Measurements from ENCODE around the gene SPATA31D1. TPM values are rescaled to one million over a fixed set of nuclear protein-coding genes. Genes with fewer than 3 reads are reported as not detected.

The SPATA31D1 gene
- total RNA-seq, 1 donor from 2014 or later = not detected

- no peaks in the 10 kb centered on the region for H3K36me3 ChIP-seq
- no peaks in the 10 kb centered on the region for H3K4me1 ChIP-seq
- peaks cover 12% of the 10 kb centered on the region for H3K9me3 ChIP-seq (replicated peaks)
- H3K27ac ChIP-seq (replicated peaks) = no peak overlapping the region
- TF ChIP-seq CTCF (IDR thresholded peaks at IDR 0.05; ENCODE audit: borderline replicate concordance) = no peak
- no peak for DNase-seq
- intact Hi-C loops (cut with micrococcal nuclease) = no loop called here
- H3K4me3 ChIP-seq = no peak overlapping the region
- H3K27me3 ChIP-seq (ENCODE audit: low read depth) = peaks cover 21% of the 10 kb centered on the region
Observed at GRCh38 chr9:81969971-81970370, 18.6 kb upstream of the SPATA31D1 start.

GRCh38 chr9:81971727-81972126 lies 16.8 kb upstream of the SPATA31D1 start:
- Histone ChIP-seq H3K27me3 (ENCODE audit: low read depth) (peaks cover 18% of the 10 kb centered on the region), H3K4me3 (no peak overlapping the region), H3K9me3 (replicated peaks) (peaks cover 13% of the 10 kb centered on the region), H3K27ac (replicated peaks) (no peak overlapping the region), H3K36me3 (no peaks in the 10 kb centered on the region), H3K4me1 (no peaks in the 10 kb centered on the region)
- no peak for DNase-seq
- no peak for TF ChIP-seq CTCF (IDR thresholded peaks at IDR 0.05; ENCODE audit: borderline replicate concordance)
- intact Hi-C loops (cut with micrococcal nuclease) = no loop called here

- TF ChIP-seq CTCF (IDR thresholded peaks at IDR 0.05; ENCODE audit: borderline replicate concordance) = no peak
- Histone ChIP-seq H3K36me3 (no peaks in the 10 kb centered on the region), H3K27ac (replicated peaks) (no peak overlapping the region), H3K9me3 (replicated peaks) (peaks cover 17% of the 10 kb centered on the region), H3K4me3 (no peak overlapping the region), H3K27me3 (ENCODE audit: low read depth) (no peaks in the 10 kb centered on the region), H3K4me1 (no peaks in the 10 kb centered on the region)
- intact Hi-C loops (cut with micrococcal nuclease) = no loop called here
- DNase-seq = no peak
Observed at GRCh38 chr9:81974764-81975163, 13.8 kb upstream of the SPATA31D1 start.

- DNase-seq = no peak
- H3K4me1 ChIP-seq = no peaks in the 10 kb centered on the region
- no peaks in the 10 kb centered on the region for H3K27me3 ChIP-seq (ENCODE audit: low read depth)
- no peak overlapping the region for H3K27ac ChIP-seq (replicated peaks)
- peaks cover 17% of the 10 kb centered on the region for H3K9me3 ChIP-seq (replicated peaks)
- no peaks in the 10 kb centered on the region for H3K36me3 ChIP-seq
- intact Hi-C loops (cut with micrococcal nuclease) = no loop called here
- no peak for TF ChIP-seq CTCF (IDR thresholded peaks at IDR 0.05; ENCODE audit: borderline replicate concordance)
- H3K4me3 ChIP-seq = no peak overlapping the region
Observed at GRCh38 chr9:81976351-81976750, 12.2 kb upstream of the SPATA31D1 start.

GRCh38 chr9:81979196-81979595 lies 9.4 kb upstream of the SPATA31D1 start:
- intact Hi-C loops (cut with micrococcal nuclease) = no loop called here
- no peak for TF ChIP-seq CTCF (IDR thresholded peaks at IDR 0.05; ENCODE audit: borderline replicate concordance)
- no peaks in the 10 kb centered on the region for H3K36me3 ChIP-seq

GRCh38 chr9:81980568-81980967 lies 8.0 kb upstream of the SPATA31D1 start:
- Histone ChIP-seq H3K4me3 (no peak overlapping the region), H3K36me3 (no peaks in the 10 kb centered on the region), H3K4me1 (no peaks in the 10 kb centered on the region), H3K9me3 (replicated peaks) (peaks cover 10% of the 10 kb centered on the region), H3K27me3 (ENCODE audit: low read depth) (peaks cover 10% of the 10 kb centered on the region), H3K27ac (replicated peaks) (no peak overlapping the region)
- DNase-seq = no peak
- intact Hi-C loops (cut with micrococcal nuclease) = no loop called here
- no peak for TF ChIP-seq CTCF (IDR thresholded peaks at IDR 0.05; ENCODE audit: borderline replicate concordance)

More at GRCh38 chr9:81979196-81979595, 9.4 kb upstream of the SPATA31D1 start:
- H3K9me3 ChIP-seq (replicated peaks) = peaks cover 11% of the 10 kb centered on the region
- H3K4me1 ChIP-seq = no peaks in the 10 kb centered on the region
- no peak overlapping the region for H3K27ac ChIP-seq (replicated peaks)
- H3K4me3 ChIP-seq = no peak overlapping the region
- peaks cover 5% of the 10 kb centered on the region for H3K27me3 ChIP-seq (ENCODE audit: low read depth)
- no peak for DNase-seq
